Hair follicular keratinocyte (primary cell): Measurements from ENCODE around the gene FDPS. TPM values are rescaled to one million over a fixed set of nuclear protein-coding genes. Genes with fewer than 3 reads are reported as not detected.

Experiments used
- total RNA-seq: library from RNA; depleted of rRNA; stranded (reverse); fragments of >200 nt; gene quantifications from 2 replicates; pipeline ENCODE4 v1.2.3, GENCODE V29; 2015

FDPS gene
- 696 and 705 TPM in 2 replicates for total RNA-seq

GRCh38 chr1:155308493-155309422 lies at the start of gene FDPS:
TSS of gene FDPS (plus strand) at chr1:155308866. CDS start at chr1:155309790, 924 bp downstream.

GRCh38 chr1:155261852-155262673 lies 46.6 kb upstream of the FDPS start, which contains the start of gene SCAMP3:
TSS of gene SCAMP3 (minus strand) at chr1:155262360. CDS start at chr1:155262151, 209 bp downstream.

GRCh38 chr1:155273343-155274245 lies 35.1 kb upstream of the FDPS start, which contains the start of gene CLK2:
TSS of gene CLK2 (minus strand) at chr1:155273504. CDS start at chr1:155270977, 2,527 bp downstream.

GRCh38 chr1:155277070-155277901 lies 31.4 kb upstream of the FDPS start, which contains the start of gene HCN3:
TSS of gene HCN3 (plus strand) at chr1:155277463. CDS start at chr1:155277591, 128 bp downstream.

GRCh38 chr1:155301342-155301841 lies 7.3 kb upstream of the FDPS start, which contains the start of gene PKLR:
TSS of gene PKLR (minus strand) at chr1:155301438. CDS start at chr1:155301395, 43 bp downstream.

GRCh38 chr1:155320661-155321617 lies 12.3 kb downstream of the FDPS start, which contains the start of gene RUSC1:
TSS of gene RUSC1 (plus strand) at chr1:155320894. CDS start at chr1:155321774, 880 bp downstream.

Other genes with a start within 250 kb of the FDPS start
- gene EFNA4, start 245.1 kb upstream of the FDPS start, total RNA-seq: 10.7 and 14.4 TPM in 2 replicates
- 2.9 and 3.2 TPM in 2 replicates for gene EFNA3, start 230.0 kb upstream of the FDPS start, total RNA-seq
- 22.1 and 25.9 TPM in 2 replicates for gene EFNA1, start 181.0 kb upstream of the FDPS start, total RNA-seq
- gene SLC50A1, start 173.0 kb upstream of the FDPS start, total RNA-seq: 57.0 and 57.2 TPM in 2 replicates
- 35.5 and 59.5 TPM in 2 replicates for gene DPM3, start 168.3 kb upstream of the FDPS start, total RNA-seq
- gene KRTCAP2, start 135.6 kb upstream of the FDPS start, total RNA-seq: 118 and 192 TPM in 2 replicates
- 3.0 and 3.2 TPM in 2 replicates for gene TRIM46, start 135.0 kb upstream of the FDPS start, total RNA-seq
- 5.4 and 15.6 TPM in 2 replicates for gene THBS3, start 101.0 kb upstream of the FDPS start, total RNA-seq
- gene MTX1, start 100.2 kb upstream of the FDPS start, total RNA-seq: 97.6 and 103 TPM in 2 replicates
- gene ENTREP3, start 53.4 kb upstream of the FDPS start, total RNA-seq: 17.5 and 18.4 TPM in 2 replicates
- 72.9 and 75.6 TPM in 2 replicates for gene SCAMP3, start 46.5 kb upstream of the FDPS start, total RNA-seq
- 14.2 and 16.9 TPM in 2 replicates for gene CLK2, start 35.4 kb upstream of the FDPS start, total RNA-seq
- 0.38 and 0.55 TPM in 2 replicates for gene HCN3, start 31.4 kb upstream of the FDPS start, total RNA-seq
- gene PKLR, start 7.4 kb upstream of the FDPS start, total RNA-seq: 0.72 and 1.9 TPM in 2 replicates
- 35.8 and 47.1 TPM in 2 replicates for gene RUSC1, start 12.0 kb downstream of the FDPS start, total RNA-seq